Measurements from ENCODE around the gene NEK2.

- TF ChIP-seq GATA2 (IDR thresholded peaks at IDR 0.05; ENCODE audit: low read depth, low read length) (no peak), GATA3 (IDR thresholded peaks at IDR 0.05; ENCODE audit: low read depth, low read length) (no peak)
Observed at GRCh38 chr1:211708006-211708405, 32.6 kb upstream of the NEK2 start.
